ENCODE data around the gene RELT. TPM values are rescaled to one million over a fixed set of nuclear protein-coding genes. Genes with fewer than 3 reads are reported as not detected.

RELT gene
- total and polyA plus RNA-seq, 2 of the 13 experiments (the other 11 are each of a cell fraction or from before 2014, with no cell fraction given): 2.5 to 4.7 TPM

DNA sequence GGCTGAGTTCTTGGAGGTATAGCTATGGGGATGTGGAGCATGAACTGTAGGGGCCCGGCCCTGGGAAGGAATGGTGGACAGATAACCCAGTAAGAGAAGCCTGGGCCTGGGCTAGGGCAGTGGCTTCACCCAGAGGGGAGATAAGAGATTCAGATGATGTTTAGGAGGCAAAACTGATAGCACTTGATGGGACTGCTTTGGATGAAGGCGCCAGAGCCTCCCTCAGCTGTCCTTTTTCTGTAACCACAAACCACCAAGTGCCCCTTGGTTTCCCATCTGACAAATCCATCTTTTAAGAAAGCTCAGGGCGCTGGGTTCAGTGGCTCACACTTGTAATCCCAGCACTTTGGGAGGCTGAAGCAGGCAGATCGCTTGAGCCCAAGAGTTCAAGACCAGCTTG is 23.4 kb downstream of the RELT start (continued):
- TF ChIP-seq, protein P1, sequence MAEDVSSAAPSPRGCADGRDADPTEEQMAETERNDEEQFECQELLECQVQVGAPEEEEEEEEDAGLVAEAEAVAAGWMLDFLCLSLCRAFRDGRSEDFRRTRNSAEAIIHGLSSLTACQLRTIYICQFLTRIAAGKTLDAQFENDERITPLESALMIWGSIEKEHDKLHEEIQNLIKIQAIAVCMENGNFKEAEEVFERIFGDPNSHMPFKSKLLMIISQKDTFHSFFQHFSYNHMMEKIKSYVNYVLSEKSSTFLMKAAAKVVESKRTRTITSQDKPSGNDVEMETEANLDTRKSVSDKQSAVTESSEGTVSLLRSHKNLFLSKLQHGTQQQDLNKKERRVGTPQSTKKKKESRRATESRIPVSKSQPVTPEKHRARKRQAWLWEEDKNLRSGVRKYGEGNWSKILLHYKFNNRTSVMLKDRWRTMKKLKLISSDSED (CRISPR knock-in tag; IDR thresholded peaks at IDR 0.05): no peak
- TF ChIP-seq ZNF598 (CRISPR knock-in tag; IDR thresholded peaks at IDR 0.05; ENCODE audit: borderline replicate concordance) (no peak), HHEX (CRISPR knock-in tag; IDR thresholded peaks at IDR 0.05) (no peak), ZNF225 (CRISPR knock-in tag; IDR thresholded peaks at IDR 0.05) (no peak), ZBTB7B (CRISPR knock-in tag; IDR thresholded peaks at IDR 0.05) (no peak)
- TF ChIP-seq, protein P2, sequence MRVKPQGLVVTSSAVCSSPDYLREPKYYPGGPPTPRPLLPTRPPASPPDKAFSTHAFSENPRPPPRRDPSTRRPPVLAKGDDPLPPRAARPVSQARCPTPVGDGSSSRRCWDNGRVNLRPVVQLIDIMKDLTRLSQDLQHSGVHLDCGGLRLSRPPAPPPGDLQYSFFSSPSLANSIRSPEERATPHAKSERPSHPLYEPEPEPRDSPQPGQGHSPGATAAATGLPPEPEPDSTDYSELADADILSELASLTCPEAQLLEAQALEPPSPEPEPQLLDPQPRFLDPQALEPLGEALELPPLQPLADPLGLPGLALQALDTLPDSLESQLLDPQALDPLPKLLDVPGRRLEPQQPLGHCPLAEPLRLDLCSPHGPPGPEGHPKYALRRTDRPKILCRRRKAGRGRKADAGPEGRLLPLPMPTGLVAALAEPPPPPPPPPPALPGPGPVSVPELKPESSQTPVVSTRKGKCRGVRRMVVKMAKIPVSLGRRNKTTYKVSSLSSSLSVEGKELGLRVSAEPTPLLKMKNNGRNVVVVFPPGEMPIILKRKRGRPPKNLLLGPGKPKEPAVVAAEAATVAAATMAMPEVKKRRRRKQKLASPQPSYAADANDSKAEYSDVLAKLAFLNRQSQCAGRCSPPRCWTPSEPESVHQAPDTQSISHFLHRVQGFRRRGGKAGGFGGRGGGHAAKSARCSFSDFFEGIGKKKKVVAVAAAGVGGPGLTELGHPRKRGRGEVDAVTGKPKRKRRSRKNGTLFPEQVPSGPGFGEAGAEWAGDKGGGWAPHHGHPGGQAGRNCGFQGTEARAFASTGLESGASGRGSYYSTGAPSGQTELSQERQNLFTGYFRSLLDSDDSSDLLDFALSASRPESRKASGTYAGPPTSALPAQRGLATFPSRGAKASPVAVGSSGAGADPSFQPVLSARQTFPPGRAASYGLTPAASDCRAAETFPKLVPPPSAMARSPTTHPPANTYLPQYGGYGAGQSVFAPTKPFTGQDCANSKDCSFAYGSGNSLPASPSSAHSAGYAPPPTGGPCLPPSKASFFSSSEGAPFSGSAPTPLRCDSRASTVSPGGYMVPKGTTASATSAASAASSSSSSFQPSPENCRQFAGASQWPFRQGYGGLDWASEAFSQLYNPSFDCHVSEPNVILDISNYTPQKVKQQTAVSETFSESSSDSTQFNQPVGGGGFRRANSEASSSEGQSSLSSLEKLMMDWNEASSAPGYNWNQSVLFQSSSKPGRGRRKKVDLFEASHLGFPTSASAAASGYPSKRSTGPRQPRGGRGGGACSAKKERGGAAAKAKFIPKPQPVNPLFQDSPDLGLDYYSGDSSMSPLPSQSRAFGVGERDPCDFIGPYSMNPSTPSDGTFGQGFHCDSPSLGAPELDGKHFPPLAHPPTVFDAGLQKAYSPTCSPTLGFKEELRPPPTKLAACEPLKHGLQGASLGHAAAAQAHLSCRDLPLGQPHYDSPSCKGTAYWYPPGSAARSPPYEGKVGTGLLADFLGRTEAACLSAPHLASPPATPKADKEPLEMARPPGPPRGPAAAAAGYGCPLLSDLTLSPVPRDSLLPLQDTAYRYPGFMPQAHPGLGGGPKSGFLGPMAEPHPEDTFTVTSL (CRISPR knock-in tag; IDR thresholded peaks at IDR 0.05; ENCODE audit: borderline replicate concordance): no peak

DNA sequence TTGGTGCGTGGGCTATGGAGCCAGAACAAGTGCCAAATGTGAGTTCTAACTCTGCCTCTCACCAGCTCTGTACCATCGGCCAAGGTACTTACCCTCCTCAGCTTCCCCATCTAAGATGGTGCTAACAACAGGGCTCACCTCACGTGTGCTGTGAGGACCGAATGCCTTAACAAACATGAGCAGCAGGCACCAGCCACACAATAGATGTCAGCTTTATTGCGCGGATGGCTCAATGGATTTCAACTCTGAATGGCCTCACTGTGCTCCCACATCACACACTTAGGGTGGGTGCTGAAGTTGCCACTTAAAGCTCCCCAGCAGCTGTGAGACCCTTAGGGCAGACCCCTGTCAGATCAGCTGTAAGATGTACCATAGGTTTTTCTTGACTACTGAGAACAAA is 24.1 kb downstream of the RELT start:
- no peak for DNase-seq (ENCODE audit: low spot score)
- in situ Hi-C loops (cut with HindIII; ENCODE audit: extremely low pct_ligation_motif_present, low pct_unique_long_range_greater_than_20kb) (loop anchor here (5.0 to 10.0 kb wide), 2 partner anchors 225 to 262 kb away; no protein-coding TSS in a partner anchor), intact Hi-C loops (cut with micrococcal nuclease; ENCODE audit: unreplicated experiment) (loop anchor here (5.0 to 10.0 kb wide), 2 partner anchors 225 to 532 kb away; no protein-coding TSS in a partner anchor)
- no peaks in the 10 kb centered on the region for H3K9me3 ChIP-seq (ENCODE audit: low read length)
- ATAC-seq: no peak
- peaks cover 5% of the 10 kb centered on the region in 2 experiments; a peak in 4 of 5 replicates for H3K36me3 ChIP-seq (replicated peaks in 1 of 2; ENCODE audit: control insufficient read depth in 1 of 2, insufficient read depth in 2 of 2, low read length in 2 of 2)
- POLR2A ChIA-PET: interaction anchor here (0.6 kb wide), 1 partner anchor 385 kb away, joined by 3 read pairs; no protein-coding TSS in a partner anchor
- H4K20me1 ChIP-seq (ENCODE audit: insufficient read depth, low read length): no peaks in the 10 kb centered on the region
- H3K4me3 ChIP-seq (replicated peaks in 1 of 3; ENCODE audit: insufficient read depth in 1 of 3, low read depth in 2 of 3, low read length in 3 of 3): no peak overlapping the region
- no peaks in the 10 kb centered on the region for H3K27me3 ChIP-seq (ENCODE audit: control insufficient read depth in 1 of 2, insufficient read depth in 2 of 2, low read length in 2 of 2)
- CTCF ChIA-PET (ENCODE audit: low intra/inter-chr PET ratio, low total read pairs): no interaction called here
- no peak overlapping the region for H3K9ac ChIP-seq (ENCODE audit: insufficient read depth, low read depth, low read length)
- no peak overlapping the region for H2AFZ ChIP-seq (ENCODE audit: low read length)
- peaks cover 8% of the 10 kb centered on the region for H3K4me1 ChIP-seq (ENCODE audit: insufficient read depth, low read length)
- FAIRE-seq: no peak
- H3K79me2 ChIP-seq (ENCODE audit: insufficient read depth, low read length): no peaks in the 10 kb centered on the region
- H3K27ac ChIP-seq (ENCODE audit: extremely low read length, insufficient read depth, low read length): no peak overlapping the region
- BruUV-seq (replicated peaks): no TSS peak
- H3K4me2 ChIP-seq (ENCODE audit: low read depth, low read length): no peak overlapping the region
- WGBS (ENCODE audit: low lambda C conversion rate): 88% methylated on average over 5 of the region's 6 CpGs
- TF ChIP-seq SMAD9 (CRISPR knock-in tag; IDR thresholded peaks at IDR 0.05): no peak
- TF ChIP-seq MIXL1 (CRISPR knock-in tag; IDR thresholded peaks at IDR 0.05): no peak
- TF ChIP-seq ZBTB38 (CRISPR knock-in tag; IDR thresholded peaks at IDR 0.05): no peak
- TF ChIP-seq, protein P3, sequence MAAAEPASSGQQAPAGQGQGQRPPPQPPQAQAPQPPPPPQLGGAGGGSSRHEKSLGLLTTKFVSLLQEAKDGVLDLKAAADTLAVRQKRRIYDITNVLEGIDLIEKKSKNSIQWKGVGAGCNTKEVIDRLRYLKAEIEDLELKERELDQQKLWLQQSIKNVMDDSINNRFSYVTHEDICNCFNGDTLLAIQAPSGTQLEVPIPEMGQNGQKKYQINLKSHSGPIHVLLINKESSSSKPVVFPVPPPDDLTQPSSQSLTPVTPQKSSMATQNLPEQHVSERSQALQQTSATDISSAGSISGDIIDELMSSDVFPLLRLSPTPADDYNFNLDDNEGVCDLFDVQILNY (CRISPR knock-in tag; conservative IDR thresholded peaks at IDR 0.05): no peak
- TF ChIP-seq, protein P4, sequence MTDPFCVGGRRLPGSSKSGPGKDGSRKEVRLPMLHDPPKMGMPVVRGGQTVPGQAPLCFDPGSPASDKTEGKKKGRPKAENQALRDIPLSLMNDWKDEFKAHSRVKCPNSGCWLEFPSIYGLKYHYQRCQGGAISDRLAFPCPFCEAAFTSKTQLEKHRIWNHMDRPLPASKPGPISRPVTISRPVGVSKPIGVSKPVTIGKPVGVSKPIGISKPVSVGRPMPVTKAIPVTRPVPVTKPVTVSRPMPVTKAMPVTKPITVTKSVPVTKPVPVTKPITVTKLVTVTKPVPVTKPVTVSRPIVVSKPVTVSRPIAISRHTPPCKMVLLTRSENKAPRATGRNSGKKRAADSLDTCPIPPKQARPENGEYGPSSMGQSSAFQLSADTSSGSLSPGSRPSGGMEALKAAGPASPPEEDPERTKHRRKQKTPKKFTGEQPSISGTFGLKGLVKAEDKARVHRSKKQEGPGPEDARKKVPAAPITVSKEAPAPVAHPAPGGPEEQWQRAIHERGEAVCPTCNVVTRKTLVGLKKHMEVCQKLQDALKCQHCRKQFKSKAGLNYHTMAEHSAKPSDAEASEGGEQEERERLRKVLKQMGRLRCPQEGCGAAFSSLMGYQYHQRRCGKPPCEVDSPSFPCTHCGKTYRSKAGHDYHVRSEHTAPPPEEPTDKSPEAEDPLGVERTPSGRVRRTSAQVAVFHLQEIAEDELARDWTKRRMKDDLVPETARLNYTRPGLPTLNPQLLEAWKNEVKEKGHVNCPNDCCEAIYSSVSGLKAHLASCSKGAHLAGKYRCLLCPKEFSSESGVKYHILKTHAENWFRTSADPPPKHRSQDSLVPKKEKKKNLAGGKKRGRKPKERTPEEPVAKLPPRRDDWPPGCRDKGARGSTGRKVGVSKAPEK (CRISPR knock-in tag; IDR thresholded peaks at IDR 0.05; ENCODE audit: borderline replicate concordance): no peak
